ENCODE results near the gene NTN1. TPM values are rescaled to one million over a fixed set of nuclear protein-coding genes. Genes with fewer than 3 reads are reported as not detected.

The NTN1 gene
- total and polyA plus RNA-seq, 12 donors = 3.0 to 38.7 (median 15.8) TPM

DNA sequence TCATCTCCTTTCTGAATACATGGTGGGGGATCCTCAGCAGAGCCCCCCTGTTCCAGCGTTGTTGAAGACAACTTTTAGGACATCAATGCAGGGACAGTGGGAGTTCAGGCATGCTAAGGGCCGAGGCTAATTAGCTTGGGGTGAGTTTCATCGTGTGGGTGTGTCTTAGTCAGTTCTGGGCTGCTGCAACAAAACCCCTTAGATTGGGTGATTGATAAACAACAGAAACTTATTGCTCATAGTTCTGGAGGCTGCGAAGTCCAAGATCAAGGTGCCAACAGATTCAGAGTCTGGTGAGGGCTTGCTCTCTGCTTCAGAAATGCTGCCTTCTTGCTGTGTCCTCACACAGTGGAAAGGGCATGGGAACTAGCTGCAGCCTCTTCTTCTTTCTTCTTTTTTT, 214.0 kb downstream of the NTN1 start:
- Histone ChIP-seq H3K9me3 (no peaks in the 10 kb centered on the region), H3K36me3 (no peaks in the 10 kb centered on the region), H3K4me3 (no peak overlapping the region), H3K27ac (no peak overlapping the region), H3K4me1 (peaks cover 2 to 16% (median 12%) of the 10 kb centered on the region in 9 donors), H3K27me3 (peaks cover 0 to 28% (median 0%) of the 10 kb centered on the region in 7 donors)
- ATAC-seq (no peak), DNase-seq (no peak)
- TF ChIP-seq, protein P1, sequence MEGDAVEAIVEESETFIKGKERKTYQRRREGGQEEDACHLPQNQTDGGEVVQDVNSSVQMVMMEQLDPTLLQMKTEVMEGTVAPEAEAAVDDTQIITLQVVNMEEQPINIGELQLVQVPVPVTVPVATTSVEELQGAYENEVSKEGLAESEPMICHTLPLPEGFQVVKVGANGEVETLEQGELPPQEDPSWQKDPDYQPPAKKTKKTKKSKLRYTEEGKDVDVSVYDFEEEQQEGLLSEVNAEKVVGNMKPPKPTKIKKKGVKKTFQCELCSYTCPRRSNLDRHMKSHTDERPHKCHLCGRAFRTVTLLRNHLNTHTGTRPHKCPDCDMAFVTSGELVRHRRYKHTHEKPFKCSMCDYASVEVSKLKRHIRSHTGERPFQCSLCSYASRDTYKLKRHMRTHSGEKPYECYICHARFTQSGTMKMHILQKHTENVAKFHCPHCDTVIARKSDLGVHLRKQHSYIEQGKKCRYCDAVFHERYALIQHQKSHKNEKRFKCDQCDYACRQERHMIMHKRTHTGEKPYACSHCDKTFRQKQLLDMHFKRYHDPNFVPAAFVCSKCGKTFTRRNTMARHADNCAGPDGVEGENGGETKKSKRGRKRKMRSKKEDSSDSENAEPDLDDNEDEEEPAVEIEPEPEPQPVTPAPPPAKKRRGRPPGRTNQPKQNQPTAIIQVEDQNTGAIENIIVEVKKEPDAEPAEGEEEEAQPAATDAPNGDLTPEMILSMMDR (IDR thresholded peaks at IDR 0.05) = no peak
- WGBS, 2 donors = 89 to 99% methylated on average over 4 of the region's 4 CpGs
- intact Hi-C loops (cut with DNase I) = no loop called here

DNA sequence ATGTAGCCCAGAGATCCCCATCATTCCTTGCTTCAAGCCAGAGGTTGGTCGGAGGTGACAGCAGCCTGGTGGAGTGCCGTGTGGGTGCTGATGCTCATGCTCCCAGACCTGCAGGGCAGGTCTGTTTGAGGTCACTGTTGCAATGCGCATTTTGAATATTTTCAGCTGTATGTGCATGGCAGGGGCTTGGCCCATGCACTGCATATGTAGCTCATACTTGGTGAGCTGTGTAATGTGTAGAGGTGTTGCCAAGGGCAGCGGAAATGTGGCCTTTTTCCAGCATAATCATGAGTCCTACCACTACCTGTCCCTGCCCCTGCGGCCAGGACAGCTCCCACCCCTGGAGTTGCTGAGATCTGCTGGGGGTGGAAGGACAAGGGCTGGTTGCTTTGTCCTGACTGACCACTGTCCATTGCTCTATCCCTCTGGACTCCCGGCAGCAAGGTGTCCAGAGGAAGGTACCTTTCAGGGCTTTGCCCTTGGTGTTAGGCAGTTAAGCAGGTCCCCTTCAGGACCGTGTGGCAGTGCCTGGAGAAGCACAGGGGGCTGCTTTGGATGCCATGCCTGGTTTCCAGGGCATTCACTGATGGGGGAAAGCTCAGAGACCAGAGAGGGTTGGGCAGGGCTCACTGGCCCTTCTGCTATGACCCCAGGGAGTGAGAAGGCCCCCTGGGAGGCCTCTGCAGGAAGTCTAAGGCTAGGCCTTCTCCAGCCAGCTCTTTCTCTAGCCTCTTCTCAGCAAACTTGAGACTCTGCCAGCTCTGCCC, 215.2 kb downstream of the NTN1 start:
- WGBS, 2 donors = 79 to 90% methylated on average over 7 of the region's 7 CpGs
- Histone ChIP-seq H3K9me3 (no peaks in the 10 kb centered on the region), H3K27me3 (peaks cover 0 to 28% (median 0%) of the 10 kb centered on the region in 7 donors), H3K36me3 (no peaks in the 10 kb centered on the region), H3K4me1 (peaks cover 12 to 27% (median 23%) of the 10 kb centered on the region in 9 donors), H3K4me3 (no peak overlapping the region), H3K27ac (no peak overlapping the region)
- TF ChIP-seq, protein P1 (IDR thresholded peaks at IDR 0.05) = no peak
- intact Hi-C loops (cut with DNase I) = no loop called here
- DNase-seq (no peak), ATAC-seq (no peak)

DNA sequence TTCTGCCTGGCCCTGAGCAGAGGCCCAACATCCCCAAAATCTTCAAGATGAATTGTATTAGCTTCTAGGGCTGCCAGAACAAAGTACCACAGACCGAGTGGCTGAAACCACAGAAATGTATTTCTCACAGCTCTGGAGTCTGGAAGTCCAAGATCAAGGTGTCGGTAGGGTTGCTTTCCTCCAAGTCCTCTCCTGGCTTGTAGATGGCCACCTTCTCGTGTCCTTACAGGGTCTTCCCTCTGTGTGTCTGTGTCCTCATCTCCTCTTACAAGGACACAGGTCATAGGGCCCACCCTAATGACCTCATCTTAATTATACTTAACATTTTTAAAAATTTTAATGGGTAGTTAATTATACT, 215.7 kb downstream of the NTN1 start:
- no peak for DNase-seq
- TF ChIP-seq, protein P1 (IDR thresholded peaks at IDR 0.05) = no peak
- no peak for ATAC-seq

DNA sequence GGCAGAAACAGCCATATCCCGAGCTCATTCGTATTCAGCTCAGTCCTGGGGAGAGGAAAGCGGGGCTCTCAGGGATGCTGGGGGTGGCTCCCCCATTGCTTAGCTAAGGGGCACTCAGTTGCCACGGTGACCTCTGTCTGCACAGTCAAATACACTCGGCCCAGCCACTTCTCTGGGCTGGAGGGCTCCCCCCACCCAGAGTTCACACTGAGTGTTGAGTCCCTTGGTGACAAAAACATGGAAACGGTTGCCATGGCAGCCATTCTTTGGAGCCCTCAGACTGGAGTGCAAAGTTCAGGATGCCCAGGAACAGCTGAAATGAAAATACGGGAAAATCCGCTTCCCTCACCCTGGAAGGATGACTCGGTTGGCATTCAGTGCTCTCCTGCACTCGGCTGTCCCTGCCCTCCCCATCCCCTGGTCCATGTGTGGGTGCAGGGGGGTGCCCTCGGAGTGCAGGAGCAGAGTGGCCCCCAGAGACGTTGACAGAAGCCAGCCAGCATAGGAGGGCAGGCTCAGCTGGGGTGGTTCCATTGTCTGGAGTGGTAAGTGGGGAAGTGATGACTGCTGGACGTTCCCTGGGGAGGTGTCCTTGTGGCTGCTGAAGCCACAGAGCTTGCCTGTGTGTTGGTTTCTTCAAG, 216.5 kb downstream of the NTN1 start:
- intact Hi-C loops (cut with DNase I) = no loop called here
- Histone ChIP-seq H3K4me3 (no peak overlapping the region), H3K9me3 (no peaks in the 10 kb centered on the region), H3K36me3 (no peaks in the 10 kb centered on the region), H3K4me1 (peaks cover 12 to 40% (median 33%) of the 10 kb centered on the region in 9 donors), H3K27me3 (peaks cover 0 to 18% (median 0%) of the 10 kb centered on the region in 7 donors), H3K27ac (no peak overlapping the region)
- no peak for DNase-seq
- whole genome bisulfite sequencing, 2 donors = 89 to 91% methylated on average over 13 of the region's 13 CpGs
- no peak for ATAC-seq
- TF ChIP-seq, protein P1 (IDR thresholded peaks at IDR 0.05) = no peak

More for the DNA sequence above, 215.7 kb downstream of the NTN1 start:
- intact Hi-C loops (cut with DNase I) = no loop called here
- peaks cover 0 to 25% (median 0%) of the 10 kb centered on the region in 7 donors for H3K27me3 ChIP-seq
- no peaks in the 10 kb centered on the region for H3K9me3 ChIP-seq
- H3K36me3 ChIP-seq = no peaks in the 10 kb centered on the region
- WGBS, 2 donors = 92 to 94% methylated on average over 3 of the region's 3 CpGs
- no peak overlapping the region for H3K27ac ChIP-seq
- no peak overlapping the region for H3K4me3 ChIP-seq
- peaks cover 12 to 33% (median 29%) of the 10 kb centered on the region in 9 donors for H3K4me1 ChIP-seq

Measured in heart right ventricle (tissue), 16 donors.